Cortex of kidney (tissue), 1 donor: ENCODE results near the gene C11orf21.

Experiments used
- DNase-seq: peaks from one replicate; lab custom pipeline; 2025; lab: John Stamatoyannopoulos, UW

The C11orf21 gene

DNA sequence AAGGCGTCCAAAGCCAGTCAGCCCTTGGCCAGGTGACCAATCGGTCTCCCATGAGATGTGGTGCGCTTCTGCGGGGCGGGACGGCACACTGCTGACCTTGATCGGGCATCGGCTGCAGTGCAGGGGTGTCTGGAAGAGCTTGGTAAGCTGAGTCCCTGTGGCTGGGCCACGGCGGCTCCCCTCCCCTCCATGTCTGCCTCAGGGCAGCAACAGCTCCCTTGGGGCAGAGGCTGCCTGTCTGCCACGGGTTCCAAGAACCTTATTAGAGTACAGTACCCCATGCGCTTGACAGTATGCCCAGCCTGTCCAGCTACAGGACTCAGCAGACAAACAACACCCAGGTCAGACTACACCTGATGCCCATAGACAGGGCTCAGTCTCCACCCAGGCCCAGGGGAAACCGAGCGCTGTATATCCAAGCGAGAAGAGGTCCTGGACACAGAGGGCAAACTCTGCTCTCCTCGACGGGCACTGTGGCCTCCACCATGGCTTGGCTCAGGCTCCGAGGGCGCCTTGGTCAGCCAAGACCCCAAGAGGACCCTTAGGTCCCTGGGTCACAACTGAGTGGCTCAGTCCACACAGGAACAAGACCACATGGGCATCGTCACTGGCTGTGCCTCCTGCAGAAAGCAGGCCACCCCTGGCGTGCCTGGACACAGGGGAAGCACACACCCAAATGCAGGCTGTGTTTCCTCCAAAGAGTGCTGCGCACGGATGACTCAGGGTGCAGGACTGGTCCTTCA lies 19.0 kb upstream of the C11orf21 start:
- no peak for DNase-seq

DNA sequence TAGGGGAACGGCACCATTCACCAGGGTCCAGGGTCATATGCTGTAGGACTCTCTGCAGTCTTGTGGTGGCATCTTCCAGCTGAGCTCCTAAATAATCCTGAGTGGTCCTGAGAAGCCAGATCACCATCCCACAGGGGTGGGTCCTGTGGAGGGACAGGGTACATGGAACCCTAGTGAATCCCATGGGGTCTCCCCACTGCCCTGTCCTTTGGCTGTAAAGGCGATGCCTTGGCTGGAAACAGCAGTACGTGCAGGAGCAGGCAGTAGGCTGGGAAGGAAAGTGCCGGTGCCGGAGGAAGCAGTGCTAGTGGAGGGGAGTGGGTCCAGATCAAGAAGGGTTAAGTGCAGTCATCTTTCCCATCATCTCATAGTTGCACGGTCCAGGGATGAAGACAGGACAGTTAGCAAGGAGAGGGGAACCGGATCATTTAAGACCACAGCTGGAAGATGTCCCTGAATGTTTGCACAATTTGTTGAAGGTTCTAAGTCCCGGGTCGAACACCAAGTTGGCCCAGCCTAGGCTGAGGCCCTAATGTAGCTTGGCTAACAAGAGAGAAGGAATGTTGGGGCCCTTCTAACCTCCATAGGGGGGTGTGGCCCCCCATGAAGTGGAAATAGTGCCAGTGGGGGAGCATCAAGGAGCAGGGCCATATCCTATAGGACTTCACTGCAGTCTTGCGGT lies 18.2 kb upstream of the C11orf21 start:
- DNase-seq: no peak

DNA sequence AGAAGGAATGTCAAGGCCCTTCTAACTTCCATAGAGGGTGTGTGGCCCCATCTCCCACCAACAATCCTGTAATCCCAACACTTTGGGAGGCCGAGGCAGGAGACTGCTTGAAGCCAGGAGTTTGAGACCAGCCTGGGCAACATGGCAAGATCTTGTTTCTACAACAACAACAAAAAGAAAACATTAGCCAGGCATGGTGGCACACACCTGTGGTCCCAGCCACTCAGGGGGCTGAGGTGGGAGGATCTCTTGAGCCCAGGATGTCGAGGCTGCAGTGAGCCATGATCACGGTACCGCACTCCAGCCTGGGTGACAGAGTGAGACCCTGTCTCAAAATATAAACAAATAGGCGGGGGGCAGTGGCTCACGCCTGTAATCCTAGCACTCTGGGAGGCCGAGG lies 17.0 kb upstream of the C11orf21 start:
- no peak for DNase-seq

DNA sequence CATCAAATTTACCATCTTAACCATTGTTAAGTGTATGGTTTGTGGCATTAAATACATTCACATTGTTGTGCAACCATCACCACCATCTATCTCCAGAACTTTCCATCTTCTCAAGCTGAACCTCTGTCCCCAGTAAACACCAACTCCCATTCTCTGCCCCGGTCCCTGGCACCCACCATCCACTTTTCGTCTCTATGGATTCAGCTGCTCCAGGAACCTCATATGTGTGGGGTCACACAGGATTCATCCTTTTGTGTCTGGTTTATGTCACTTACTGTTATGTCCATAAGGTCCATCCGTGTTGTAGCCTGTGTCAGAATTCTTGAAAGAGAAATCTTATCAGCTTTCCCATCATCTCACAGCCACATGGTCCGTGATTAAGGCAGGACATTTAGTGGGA lies 16.4 kb upstream of the C11orf21 start:
- no peak for DNase-seq

DNA sequence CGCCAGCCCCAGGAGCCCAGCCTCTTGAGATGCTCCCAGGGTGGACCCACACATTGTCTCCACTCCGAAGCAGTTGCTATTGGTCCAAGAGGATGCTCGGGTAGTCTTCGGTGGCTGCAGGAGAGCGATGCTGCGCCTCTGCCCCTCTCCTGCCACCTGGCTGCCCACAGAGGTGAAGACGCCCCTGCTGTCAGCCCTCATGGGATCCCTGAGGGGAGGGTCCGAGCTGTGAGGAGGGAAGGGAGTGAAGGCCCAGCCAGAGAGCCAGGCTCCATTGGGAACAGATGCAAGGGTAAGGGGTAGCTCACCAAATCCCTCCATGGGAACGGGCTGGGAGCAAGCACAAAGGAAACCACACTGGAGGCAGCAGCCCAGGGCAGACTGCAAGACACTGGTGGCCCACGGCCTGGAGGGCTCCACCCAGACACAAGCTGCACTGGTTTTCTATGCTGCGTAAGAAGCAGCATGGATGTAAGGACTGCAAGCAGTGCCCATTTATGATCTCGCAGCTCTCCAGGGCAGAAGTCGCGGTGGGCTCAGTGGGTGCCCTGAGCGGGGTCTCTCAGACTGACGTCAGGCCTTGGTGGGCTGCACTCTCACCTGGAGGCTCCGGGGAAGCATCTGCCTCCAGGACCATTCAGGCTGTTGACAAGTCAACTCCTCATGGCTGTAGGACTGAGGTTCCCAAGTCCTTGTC lies 15.8 kb upstream of the C11orf21 start:
- DNase-seq: no peak

DNA sequence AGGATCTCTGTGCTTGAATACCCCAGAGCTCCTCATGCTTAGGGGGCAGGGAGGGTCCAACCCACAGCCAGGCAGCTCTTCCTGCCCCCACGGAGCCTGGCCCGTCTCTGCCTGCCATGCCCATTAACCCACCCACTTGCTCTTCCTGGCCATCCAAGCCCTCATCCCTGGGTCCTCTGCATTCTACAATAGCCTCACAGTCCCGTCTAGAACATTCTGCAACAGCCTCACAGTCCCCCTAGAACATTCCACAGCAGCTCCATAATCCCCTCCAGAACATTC lies 15.2 kb upstream of the C11orf21 start:
- DNase-seq: no peak

DNA sequence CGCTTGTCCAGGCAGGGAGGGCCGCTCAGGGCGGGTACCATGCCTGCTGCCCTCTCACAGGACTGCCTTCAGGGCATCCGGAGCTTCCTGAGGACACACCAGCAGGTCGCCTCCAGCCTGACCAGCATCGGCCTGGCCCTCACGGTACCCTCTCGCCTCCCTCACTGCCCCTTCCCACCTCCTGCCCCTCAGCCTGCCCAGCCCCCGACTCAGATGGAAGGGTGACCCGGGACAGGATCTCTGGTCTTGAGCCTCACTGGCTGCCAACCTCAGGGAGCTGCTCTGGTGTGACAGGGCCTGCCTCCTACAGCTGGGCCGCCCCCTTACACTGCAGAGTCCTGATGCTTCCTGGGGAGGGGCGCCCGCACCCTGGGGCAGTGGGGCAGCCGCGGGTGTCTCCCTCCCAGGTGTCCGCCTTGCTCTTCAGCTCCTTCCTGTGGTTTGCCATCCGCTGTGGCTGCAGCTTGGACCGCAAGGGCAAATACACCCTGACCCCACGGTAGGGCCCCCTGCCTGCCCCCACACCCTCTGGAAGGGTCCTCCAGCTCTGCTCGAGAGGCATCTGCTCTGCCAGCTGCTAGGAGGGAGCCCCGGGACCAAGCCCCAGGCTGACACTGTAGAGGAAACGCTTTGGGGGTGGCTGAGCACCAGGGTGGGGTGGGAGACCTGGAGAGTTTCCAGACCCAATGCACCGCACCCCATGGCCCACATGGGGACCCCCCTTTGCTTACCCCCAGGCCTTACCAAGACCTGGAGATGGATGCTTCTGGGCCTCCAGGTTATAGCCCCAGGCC lies 14.6 kb upstream of the C11orf21 start:
- DNase-seq: no peak

DNA sequence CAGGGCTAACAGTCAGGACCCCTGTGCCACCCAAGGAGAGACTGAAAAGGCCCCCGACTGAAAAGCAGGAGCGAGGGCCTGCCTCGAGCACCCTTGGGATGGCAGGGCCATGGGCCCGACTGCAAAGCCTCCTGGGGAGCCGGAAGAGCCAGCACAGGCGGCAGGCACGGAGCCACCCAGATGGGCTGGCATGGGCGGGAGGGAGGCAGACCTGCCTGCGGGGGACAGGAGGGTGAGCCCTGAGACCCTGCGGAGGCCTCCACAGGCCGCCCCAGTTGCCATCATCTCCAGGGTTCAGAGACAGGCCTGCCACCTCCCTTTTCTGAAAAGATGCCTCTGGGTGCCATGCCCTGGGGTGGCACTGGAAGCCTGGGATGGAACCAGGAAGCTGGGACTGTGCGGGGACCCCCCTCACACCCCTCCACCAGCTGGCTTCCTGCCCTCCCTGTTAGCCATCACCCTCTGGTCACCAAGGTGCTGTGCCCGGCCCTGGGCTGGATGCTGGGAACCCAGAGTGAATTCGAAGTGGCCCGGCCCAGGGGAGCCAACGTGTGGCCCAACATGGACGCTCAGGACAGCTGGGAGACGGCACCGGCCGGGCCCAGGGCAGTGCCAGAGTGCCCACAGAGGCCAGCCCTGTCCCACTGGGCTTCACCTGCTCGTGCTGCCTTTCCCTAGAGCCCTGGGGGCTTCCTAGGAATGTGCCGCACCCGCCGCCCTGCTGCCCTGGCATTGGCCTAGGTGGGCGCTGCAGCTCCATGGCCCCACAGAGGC lies 13.9 kb upstream of the C11orf21 start:
- no peak for DNase-seq

DNA sequence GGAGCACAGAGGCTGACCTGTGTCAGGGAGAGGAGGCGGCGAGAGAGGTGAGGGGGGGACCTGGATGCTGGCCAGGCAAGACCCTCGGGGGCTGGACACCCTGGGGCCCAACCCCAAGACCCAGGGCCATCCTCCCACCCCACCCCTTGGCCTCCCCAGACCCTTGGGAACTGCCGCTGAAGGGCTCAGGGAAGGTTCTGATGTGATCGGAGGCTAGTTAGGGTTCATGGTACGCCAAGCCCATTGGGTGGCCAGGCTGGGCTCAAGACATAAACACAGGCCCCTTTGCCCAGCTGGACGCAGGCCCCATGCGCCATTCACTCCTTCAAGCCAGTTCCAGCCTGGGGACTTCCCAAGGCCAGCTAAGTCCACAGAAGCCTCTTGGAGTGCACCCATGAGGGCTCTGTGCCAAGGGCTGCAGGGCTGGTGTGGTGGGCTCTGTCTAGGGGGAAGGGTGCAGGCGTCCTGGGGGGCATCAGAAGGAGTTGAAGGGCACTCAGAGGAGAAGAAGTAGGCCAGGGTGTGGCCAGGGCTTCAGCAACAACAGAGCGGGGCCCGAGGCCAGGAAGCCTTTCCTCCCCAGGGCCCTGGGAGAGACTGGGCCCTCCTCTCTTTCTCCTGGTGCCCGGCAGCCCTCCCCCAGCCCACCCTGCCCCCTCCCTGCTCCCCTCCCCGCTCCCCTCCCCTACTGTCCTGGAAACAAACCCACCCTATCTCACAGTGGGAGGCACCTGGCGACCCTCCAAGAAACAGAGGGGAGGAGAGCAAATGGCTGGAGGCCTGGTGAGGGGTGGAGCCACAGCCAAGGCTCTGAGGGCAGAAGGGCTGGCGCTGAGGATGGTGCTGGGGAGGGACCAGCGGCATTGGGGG lies 13.0 kb upstream of the C11orf21 start:
- DNase-seq: no peak

DNA sequence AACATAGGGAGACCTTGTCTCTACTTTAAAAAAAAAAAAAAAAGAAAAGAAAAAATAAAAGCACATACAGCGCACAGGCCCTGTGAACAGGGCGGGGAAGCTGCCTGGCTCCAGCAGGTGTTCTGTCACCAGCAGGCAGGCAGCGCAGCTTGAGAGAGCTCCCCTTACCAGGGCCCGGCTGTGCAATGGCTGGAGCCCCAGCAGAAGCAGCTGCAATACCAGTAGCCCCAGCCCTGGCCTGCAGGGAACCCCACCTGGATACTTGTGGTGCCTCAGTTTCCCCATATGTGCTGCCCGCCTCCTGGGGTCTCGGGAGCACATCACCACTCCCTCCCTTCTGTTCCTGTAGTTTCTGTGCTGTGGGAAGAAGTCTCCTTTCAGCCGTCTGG lies 12.4 kb upstream of the C11orf21 start:
- no peak for DNase-seq

DNA sequence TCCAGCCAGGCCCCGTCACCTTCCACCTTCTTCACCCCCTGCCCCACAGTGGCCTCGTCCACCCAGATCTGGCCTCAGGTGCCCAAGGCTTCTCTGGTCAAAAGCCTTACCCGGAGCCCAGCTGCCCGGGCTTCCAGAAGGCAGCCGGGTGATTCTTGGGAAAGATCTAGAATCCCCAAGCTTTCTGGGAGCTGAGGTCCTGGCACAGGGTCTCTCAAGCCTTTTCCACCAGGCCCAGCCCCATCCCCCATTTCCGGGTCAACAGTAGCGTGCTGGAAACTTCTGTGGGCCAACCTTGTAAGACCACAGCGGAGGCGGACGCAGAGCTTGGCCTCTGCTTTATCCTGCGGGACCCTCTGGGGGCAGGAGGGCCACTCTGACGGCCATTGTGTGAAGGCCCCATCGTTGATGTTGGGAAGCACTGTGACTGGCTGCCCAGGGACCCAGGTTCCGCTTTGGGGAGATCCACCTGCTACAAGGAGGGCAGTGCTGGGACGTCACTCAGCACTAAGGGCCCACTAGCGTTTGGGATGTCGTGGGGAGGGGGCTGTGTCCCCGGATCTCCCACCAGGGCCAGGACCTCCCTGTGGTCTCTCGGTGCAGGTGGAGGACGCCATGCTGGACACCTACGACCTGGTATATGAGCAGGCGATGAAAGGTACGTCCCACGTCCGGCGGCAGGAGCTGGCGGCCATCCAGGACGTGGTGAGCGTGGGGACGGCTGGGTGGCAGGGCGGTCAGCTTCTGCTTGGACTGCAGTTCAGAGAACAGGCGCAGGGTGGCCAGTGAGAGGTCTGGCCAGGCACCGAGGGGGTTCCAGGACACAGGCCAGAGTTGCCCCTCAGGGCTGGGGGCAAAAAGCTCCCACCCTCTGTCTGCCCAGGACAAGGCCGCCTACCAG lies 11.6 kb upstream of the C11orf21 start:
- no peak for DNase-seq

DNA sequence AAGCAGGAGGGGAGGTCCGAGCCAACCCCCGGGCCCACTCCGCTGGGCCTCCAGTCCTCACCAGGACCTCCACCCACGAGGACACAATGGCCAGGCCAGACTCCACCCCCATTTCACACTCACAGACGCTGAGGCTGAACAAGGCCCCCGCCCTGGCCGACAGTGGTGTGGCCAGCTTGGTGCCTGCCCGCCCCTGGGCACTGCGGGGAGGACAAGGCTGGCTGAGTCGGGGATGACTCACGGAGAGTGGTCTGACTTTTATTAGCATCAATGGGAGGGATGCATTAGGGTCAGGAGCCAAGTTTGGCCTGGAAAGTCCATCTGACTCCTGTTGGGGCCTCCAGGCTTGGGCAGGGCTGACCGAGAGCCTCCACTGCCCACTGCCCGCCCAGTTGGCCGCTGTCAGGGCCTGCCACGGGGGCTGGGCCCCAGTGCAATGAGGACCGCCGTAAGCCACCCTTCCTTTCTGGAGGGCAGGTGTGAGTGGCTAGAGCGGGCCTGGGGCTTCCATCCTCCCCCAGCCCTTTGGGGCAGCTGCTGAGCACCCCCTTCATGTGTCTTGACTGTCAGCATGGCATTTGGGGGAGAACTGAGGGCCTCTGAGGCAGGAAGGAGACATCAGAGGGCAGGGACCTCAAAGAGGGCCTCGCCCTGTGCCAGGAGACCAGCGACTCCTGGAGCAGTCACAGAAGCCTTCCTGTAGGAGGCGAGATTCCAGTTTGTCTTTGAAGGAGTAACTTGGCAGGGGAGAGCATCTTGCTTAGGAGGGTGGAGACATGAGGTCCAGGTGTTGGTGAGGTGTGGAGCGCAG lies 10.7 kb upstream of the C11orf21 start:
- DNase-seq: no peak

DNA sequence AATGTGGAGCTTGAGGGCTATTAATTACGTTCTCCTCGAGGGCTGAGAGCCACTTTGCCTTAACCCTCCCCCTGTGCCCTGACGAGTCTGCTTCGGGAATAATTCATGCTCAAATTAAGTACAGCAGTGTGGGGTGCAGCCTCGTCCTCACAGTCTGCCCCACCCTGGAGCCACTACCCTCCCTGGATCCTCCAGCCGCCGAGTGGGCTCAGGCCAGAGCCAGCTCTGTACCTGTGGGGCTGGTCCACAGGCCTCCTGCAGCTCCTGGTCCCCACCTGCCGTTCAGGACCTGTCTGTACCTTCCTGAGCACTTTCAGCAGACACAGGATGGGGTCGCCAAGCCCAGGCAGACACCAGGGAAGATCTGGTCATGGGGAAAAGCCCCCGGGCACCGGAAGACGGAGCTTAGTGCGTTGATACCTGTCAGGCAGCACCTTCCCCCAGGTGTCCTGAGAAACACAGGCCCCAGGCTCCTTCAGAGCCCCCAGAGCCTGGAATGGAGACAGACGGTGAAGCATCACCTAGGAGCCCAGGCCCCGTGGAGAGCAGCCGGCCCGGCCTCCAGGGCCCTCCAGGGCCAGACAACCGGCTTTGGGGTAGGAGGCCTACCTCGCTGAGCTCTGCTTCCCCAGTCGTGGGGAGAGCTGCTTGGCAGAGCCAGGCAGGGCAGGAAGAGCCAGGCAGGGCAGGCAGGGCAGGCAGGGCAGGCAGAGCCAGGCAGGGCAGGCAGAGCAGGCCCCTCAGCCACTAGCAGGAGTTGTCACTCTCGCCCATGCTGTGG lies 9.8 kb upstream of the C11orf21 start:
- DNase-seq: no peak

DNA sequence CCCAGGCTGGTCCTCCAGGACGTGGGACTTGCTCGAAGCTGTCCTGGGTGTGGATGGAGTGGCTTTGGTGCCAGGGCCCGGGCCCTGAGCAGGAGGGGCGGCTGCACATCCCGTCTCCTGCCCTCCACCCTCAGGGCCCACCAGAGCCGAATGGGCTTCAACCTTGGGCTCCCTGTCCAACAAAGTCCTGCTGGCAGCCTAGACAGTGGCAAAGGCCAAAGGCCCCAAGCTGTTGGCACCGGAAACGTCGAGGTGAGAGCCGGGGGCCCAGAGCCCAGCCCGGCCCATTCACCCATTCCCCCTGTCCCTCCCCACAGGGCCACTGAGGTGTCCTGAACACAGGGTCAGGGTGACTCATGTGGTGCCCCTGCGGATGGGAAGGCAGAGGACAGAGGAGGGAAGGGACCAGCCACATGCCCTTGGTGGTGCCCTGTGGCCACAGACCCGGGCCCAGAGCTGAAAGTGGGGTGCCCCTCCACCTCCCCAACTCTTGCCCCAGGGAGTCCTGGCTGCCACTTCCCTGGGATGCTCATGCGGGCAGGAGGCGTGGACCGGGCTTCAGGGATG lies 9.2 kb upstream of the C11orf21 start:
- no peak for DNase-seq

DNA sequence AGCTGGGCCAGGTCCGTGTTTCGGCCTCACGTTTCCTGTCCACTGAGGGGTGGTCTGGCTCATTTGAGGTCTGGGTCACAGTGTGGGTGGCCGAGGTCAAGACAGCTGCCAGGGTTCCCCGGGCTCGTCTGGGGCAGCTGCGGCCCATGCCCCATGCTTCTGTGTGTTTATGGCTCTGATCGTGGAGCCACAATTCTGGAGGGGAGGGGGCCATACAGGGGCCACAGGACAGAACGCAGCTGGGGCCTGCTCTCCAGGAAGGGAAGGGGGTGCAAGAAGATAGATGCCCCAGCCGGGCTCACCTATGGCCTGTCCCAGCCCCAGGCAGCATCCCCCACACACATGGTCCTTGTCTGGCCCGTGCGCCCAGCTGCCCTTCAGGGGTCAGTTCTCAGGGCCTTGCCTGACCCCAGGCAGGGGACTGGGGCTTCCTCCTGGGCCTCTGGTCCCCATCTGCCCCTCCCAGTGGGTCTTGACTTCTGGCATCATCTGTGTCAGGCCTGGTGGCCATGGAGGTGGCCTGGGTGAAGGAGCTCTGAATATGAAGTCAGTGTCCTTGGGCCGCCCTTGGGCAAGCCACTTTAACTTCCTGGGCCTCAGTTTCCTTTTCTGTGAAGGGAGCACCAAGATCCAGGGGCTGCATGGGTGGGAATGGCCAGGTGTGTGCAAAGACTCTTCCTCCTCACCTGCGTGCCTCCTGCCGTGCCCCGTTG lies 8.5 kb upstream of the C11orf21 start:
- no peak for DNase-seq

DNA sequence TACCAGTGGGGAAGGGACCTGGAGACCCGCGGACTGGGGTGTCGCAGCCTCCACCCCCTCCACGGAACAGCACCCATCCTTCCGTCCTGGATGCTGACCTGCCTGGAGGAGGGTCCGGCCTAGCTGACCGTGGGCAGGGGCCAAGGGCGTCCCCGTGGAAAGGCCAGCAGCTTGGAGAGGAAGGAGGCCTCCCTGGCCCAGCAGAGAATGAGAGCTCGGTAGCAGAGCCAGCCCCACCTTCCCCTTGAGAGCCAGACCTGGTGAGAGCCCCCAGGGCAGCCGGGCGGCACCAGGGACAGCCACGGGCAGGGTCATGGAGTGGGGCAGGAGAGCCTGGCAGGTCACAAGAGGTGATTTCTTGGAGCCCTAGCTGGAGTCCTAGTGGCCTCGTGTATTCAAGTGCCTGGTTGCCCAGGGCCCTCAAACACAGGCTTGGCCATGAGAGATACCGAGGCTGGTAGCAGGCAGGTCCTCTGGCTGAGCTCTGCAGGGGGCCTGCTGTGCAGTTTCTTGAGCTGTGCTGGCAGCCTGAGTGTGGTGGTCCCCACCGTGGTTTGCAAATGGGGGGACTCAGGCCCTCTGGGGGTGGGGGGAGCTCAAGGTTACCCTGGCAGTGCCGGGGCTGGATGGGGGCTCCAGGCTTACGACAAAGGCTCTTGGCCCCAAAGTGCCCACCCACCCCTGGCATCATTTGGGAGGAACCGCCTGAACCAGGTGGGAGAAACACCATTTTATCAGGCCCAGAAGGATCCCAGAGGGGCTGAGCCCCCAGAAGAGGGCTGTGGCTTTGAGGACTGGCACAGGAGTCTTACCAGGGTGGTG lies 7.7 kb upstream of the C11orf21 start:
- no peak for DNase-seq
